Smooth muscle cell (in vitro differentiated cells): Measurements from ENCODE around the gene KRT14. TPM values are rescaled to one million over a fixed set of nuclear protein-coding genes. Genes with fewer than 3 reads are reported as not detected.
A peak's percentile ranks its signal among the peaks of the same experiment; 100 is the strongest.
"Not testable (repeated sequence)": the region's sequence is repeated elsewhere in the genome, so short reads cannot be mapped to it uniquely, and the experiment has no call there.

Source experiments
- DNase-seq: peaks from one replicate; lab custom pipeline; 2025; ENCODE audit not compliant: unreplicated experiment; lab: John Stamatoyannopoulos, UW
- H2AFZ ChIP-seq: fragments of 200-600 bp; sonication (generic); 2 replicates; pipeline ENCODE4 v1.6.0; 2016; ENCODE audit warnings: antibody characterized with exemption, low read depth, mild to moderate bottlenecking
- H3F3A ChIP-seq: fragments of 200-600 bp; sonication (generic); 2 replicates; pipeline ENCODE4 v1.6.0; 2017; ENCODE audit warnings: antibody characterized with exemption, low read depth
- H3K27ac ChIP-seq: fragments of 200-600 bp; sonication (generic); 2 replicates; pipeline ENCODE4 v1.5.1; 2016; ENCODE audit warnings: low read depth, mild to moderate bottlenecking
- H3K27me3 ChIP-seq: fragments of 200-600 bp; sonication (generic); 2 replicates; pipeline ENCODE4 v1.6.1; 2016; ENCODE audit warnings: low read depth, mild to moderate bottlenecking
- H3K36me3 ChIP-seq: fragments of 200-600 bp; sonication (generic); 2 replicates; pipeline ENCODE4 v1.5.1; 2016; ENCODE audit warnings: low read depth
- H3K4me1 ChIP-seq: fragments of 200-600 bp; sonication (generic); 2 replicates; pipeline ENCODE4 v1.5.1; 2016; ENCODE audit warnings: low read depth
- H3K4me2 ChIP-seq: fragments of 200-600 bp; sonication (generic); 2 replicates; pipeline ENCODE4 v1.6.0; 2016; ENCODE audit warnings: mild to moderate bottlenecking
- H3K4me3 ChIP-seq: fragments of 200-600 bp; sonication (generic); 2 replicates; pipeline ENCODE4 v1.5.1; 2016; ENCODE audit warnings: mild to moderate bottlenecking
- H3K79me2 ChIP-seq: fragments of 200-600 bp; sonication (generic); 2 replicates; pipeline ENCODE4 v1.6.0; 2016; ENCODE audit warnings: low read depth, mild to moderate bottlenecking
- H3K9ac ChIP-seq: fragments of 200-600 bp; sonication (generic); 2 replicates; pipeline ENCODE4 v1.6.0; 2016; ENCODE audit warnings: low read depth
- H3K9me3 ChIP-seq: fragments of 200-600 bp; sonication (generic); replicated peaks from 2 replicates; pipeline ENCODE4 v1.5.1; 2016; ENCODE audit warnings: low read depth
- H4K20me1 ChIP-seq: fragments of 200-600 bp; sonication (generic); 2 replicates; pipeline ENCODE4 v1.6.0; 2016; ENCODE audit warnings: low read depth
- WGBS: methylation state at CpG from one replicate; pipeline ENCODE4 v1.1.7; 2016; ENCODE audit warnings: low lambda C conversion rate; 5-methylcytosine and 5-hydroxymethylcytosine counted together
- polyA plus RNA-seq: library from polyadenylated mRNA; unstranded; fragments of >200 nt; fragmentation: Nextera tagmentation; extraction: Ambion mirVana; gene quantifications from 2 replicates; pipeline ENCODE4 v1.2.1, GENCODE V29; 2016
- total RNA-seq: library from RNA; depleted of rRNA; stranded (reverse); fragments of >200 nt; gene quantifications from 2 replicates; pipeline ENCODE4 v1.2.3, GENCODE V29; 2014
- TF ChIP-seq, protein P1 (sequence below): fragments of 200-600 bp; sonication (generic); IDR thresholded peaks from 2 replicates; pipeline ENCODE4 v1.5.1; 2017; ENCODE audit warnings: borderline replicate concordance, mild to moderate bottlenecking, antibody characterized with exemption; ENCODE audit not compliant: insufficient read depth, poor library complexity, severe bottlenecking

Gene KRT14
- total and polyA plus RNA-seq, 2 experiments from 2014 or later, result 193 to 348 TPM

GRCh38 chr17:41624208-41625101, 37.8 kb upstream of the KRT14 start, which contains the start of gene KRT17:
KRT17 (minus strand) TSS chr17:41624575; CDS start chr17:41624509, 66 bp downstream.
- Histone ChIP-seq H3K79me2 (no peaks in the 10 kb centered on the region), H3K4me3 (peak within 1 kb of the TSS; percentile 42), H3K4me2 (peak within 1 kb of the TSS; percentile 75), H3K27me3 (no peaks in the 10 kb centered on the region), H3K4me1 (no peaks in the 10 kb centered on the region), H4K20me1 (peaks cover 13% of the 10 kb centered on the region), H3K9me3 (no peaks in the 10 kb centered on the region), H3K9ac (peak within 1 kb of the TSS; percentile 63), H3K36me3 (no peaks in the 10 kb centered on the region), H2AFZ (no peak within 1 kb of the TSS), H3F3A (no peaks in the 10 kb centered on the region), H3K27ac (peak within 1 kb of the TSS; percentile 73)
- TF ChIP-seq, protein P1, sequence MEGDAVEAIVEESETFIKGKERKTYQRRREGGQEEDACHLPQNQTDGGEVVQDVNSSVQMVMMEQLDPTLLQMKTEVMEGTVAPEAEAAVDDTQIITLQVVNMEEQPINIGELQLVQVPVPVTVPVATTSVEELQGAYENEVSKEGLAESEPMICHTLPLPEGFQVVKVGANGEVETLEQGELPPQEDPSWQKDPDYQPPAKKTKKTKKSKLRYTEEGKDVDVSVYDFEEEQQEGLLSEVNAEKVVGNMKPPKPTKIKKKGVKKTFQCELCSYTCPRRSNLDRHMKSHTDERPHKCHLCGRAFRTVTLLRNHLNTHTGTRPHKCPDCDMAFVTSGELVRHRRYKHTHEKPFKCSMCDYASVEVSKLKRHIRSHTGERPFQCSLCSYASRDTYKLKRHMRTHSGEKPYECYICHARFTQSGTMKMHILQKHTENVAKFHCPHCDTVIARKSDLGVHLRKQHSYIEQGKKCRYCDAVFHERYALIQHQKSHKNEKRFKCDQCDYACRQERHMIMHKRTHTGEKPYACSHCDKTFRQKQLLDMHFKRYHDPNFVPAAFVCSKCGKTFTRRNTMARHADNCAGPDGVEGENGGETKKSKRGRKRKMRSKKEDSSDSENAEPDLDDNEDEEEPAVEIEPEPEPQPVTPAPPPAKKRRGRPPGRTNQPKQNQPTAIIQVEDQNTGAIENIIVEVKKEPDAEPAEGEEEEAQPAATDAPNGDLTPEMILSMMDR, result no peak
- DNase-seq, result no peak
- WGBS, result 75% methylated on average over 28 of the region's 33 CpGs

- WGBS, result 56% methylated on average over 10 of the region's 10 CpGs
- Histone ChIP-seq H3K4me2 (peak overlapping the region; percentile 75), H4K20me1 (peaks cover 13% of the 10 kb centered on the region), H3K9ac (peak overlapping the region; percentile 63), H3K27ac (peak overlapping the region; percentile 54), H3K4me3 (peak overlapping the region; percentile 42)
- not testable (repeated sequence) for H3K9me3 ChIP-seq, H2AFZ ChIP-seq, H3F3A ChIP-seq, H3K27me3 ChIP-seq, H3K4me1 ChIP-seq, H3K79me2 ChIP-seq, H3K36me3 ChIP-seq, DNase-seq
Measured at GRCh38 chr17:41623184-41623861, 36.6 kb upstream of the KRT14 start.

DNA sequence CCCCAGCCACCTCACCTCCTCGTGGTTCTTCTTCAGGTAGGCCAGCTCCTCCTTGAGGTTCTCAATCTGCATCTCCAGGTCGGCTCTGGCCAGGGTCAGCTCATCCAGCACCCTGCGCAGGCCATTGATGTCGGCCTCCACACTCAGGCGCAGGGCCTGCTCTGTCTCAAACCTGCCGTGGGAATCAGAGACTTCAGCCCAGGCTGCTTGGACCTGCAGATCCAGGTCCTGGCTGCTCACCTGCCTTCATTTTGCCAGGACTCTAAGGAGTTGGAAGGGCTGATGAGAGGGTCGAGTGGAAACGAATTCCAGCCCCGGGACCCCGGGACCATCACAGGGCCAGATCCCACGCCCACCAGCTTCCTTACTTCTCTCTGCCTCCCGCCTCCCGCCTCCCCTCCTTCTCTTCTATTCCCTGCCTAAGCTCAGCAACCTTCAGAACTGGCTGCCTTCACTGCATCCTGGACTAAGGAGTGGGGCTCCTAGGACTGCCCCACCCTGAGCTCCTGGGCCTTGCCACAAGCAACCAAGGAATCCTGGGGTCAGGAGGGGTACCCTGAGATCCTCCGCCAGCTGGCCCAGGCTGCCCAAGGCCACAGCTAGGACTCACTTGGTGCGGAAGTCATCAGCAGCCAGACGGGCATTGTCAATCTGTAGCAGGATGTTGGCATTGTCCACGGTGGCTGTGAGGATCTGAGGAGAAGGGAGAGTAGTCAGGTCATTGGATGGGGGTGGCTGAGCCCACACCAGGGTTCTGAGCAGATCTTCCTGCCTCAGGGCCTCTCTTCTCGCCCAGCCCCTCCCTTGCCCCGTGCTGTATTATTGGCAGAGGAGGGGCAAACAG, 35.9 kb upstream of the KRT14 start:
- peak overlapping the region; percentile 86 for H3K27ac ChIP-seq
- not testable (repeated sequence) for H2AFZ ChIP-seq

DNA sequence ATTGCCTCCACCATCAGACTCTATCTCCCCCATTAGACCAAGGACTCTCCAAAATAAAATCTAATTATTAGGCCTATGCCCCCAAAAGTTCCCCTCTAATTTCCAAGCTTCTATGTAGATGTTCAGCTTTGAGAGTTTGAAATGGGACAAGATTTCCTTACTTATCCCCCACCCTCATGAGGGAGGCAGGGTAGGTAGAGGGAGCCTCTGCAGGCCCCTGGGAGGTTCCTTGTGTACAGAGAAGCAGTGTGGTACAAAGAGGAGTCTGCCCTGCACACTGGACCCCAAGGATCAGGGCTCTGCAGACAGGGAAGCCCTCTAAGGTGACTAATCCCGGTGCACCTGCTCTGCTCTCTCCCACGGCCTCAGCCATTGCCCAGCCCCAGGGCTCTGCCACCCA, 35.2 kb upstream of the KRT14 start:
- no peaks in the 10 kb centered on the region for H3K36me3 ChIP-seq
- H3K27me3 ChIP-seq, result no peaks in the 10 kb centered on the region
- 92% methylated on average over 2 of the region's 2 CpGs for WGBS
- H3K27ac ChIP-seq, result peak overlapping the region; percentile 86
- H3F3A ChIP-seq, result no peaks in the 10 kb centered on the region
- H3K4me3 ChIP-seq, result peak overlapping the region; percentile 18
- no peaks in the 10 kb centered on the region for H3K9me3 ChIP-seq
- H2AFZ ChIP-seq, result no peak overlapping the region
- peaks cover 13% of the 10 kb centered on the region for H4K20me1 ChIP-seq
- H3K79me2 ChIP-seq, result no peaks in the 10 kb centered on the region
- H3K4me1 ChIP-seq, result no peaks in the 10 kb centered on the region
- peak overlapping the region; percentile 65 for H3K4me2 ChIP-seq
- DNase-seq, result no peak
- TF ChIP-seq, protein P1, result no peak
- peak overlapping the region; percentile 63 for H3K9ac ChIP-seq

More for the DNA sequence above, 35.9 kb upstream of the KRT14 start:
- DNase-seq, H3K4me1 ChIP-seq, H3K79me2 ChIP-seq, H3F3A ChIP-seq, H3K9me3 ChIP-seq, H3K27me3 ChIP-seq, H3K36me3 ChIP-seq: not testable (repeated sequence)
- Histone ChIP-seq H3K4me2 (peak overlapping the region; percentile 75), H4K20me1 (peaks cover 13% of the 10 kb centered on the region), H3K4me3 (peak overlapping the region; percentile 42), H3K9ac (peak overlapping the region; percentile 63)
- 84% methylated on average over 19 of the region's 19 CpGs for WGBS

- peak overlapping the region; percentile 63 for H3K9ac ChIP-seq
- DNase-seq, H3K36me3 ChIP-seq, H3K79me2 ChIP-seq, H3K4me1 ChIP-seq, H3F3A ChIP-seq, H3K27me3 ChIP-seq, H3K9me3 ChIP-seq: not testable (repeated sequence)
- peak overlapping the region; percentile 51 for H2AFZ ChIP-seq
- WGBS, result 91% methylated on average over 11 of the region's 11 CpGs
- peak overlapping the region; percentile 18 for H3K4me3 ChIP-seq
- H4K20me1 ChIP-seq, result peaks cover 13% of the 10 kb centered on the region
- H3K4me2 ChIP-seq, result peak overlapping the region; percentile 65
- peak overlapping the region; percentile 86 for H3K27ac ChIP-seq
Measured at GRCh38 chr17:41621435-41621817, 34.7 kb upstream of the KRT14 start.
